Measurements from ENCODE around the gene NANP. TPM values are rescaled to one million over a fixed set of nuclear protein-coding genes. Genes with fewer than 3 reads are reported as not detected.
A peak's percentile ranks its signal among the peaks of the same experiment; 100 is the strongest.
"Not testable (repeated sequence)": the region's sequence is repeated elsewhere in the genome, so short reads cannot be mapped to it uniquely, and the experiment has no call there.

NANP gene
- total RNA-seq, 1 experiment from 2014 or later: 7.3 TPM

GRCh38 chr20:25637247-25637646 lies 13.4 kb upstream of the NANP start:
- ChIA-PET POLR2A (no interaction called here), CTCF (no interaction called here)
- Histone ChIP-seq H3K36me3 (ENCODE audit: control insufficient read depth, insufficient read depth, low read length) (peaks cover 2% of the 10 kb centered on the region; the same call in 1 of the 2 replicates), H3K9me3 (ENCODE audit: control insufficient read depth, insufficient read depth, low read depth, low read length) (peaks cover 3% of the 10 kb centered on the region; the same call in 1 of the 2 replicates), H3K4me3 (ENCODE audit: low read depth in 2 of 2, low read length in 2 of 2) (no peak overlapping the region), H3K27me3 (ENCODE audit: control insufficient read depth, insufficient read depth, low read length) (no peaks in the 10 kb centered on the region), H3K4me1 (ENCODE audit: control insufficient read depth, insufficient read depth, low read length) (no peaks in the 10 kb centered on the region), H3K27ac (ENCODE audit: low read length) (no peak overlapping the region)
- ATAC-seq (no peak), DNase-seq (ENCODE audit: low read depth, low spot score) (no peak)
- in situ Hi-C loops (cut with HindIII; ENCODE audit: low pct_unique_long_range_greater_than_20kb, low sequenced_read_pairs) (no loop called here), intact Hi-C loops (cut with micrococcal nuclease; ENCODE audit: unreplicated experiment) (no loop called here)
- TF ChIP-seq TCF7L2 (IDR thresholded peaks at IDR 0.05; ENCODE audit: low read depth, low read length) (no peak), SIN3A (IDR thresholded peaks at IDR 0.05; ENCODE audit: borderline replicate concordance, insufficient read depth, low read depth, low read length) (no peak), POLR2AphosphoS5 (IDR thresholded peaks at IDR 0.05; ENCODE audit: low read depth, low read length) (no peak), REST (IDR thresholded peaks at IDR 0.05; ENCODE audit: insufficient read depth in 1 of 2, low read depth in 2 of 2, low read length in 1 of 2) (no peak), CTCF (IDR thresholded peaks at IDR 0.05) (no peak)
- no TSS peak for BruUV-seq (replicated peaks)

GRCh38 chr20:25632940-25633790 lies 9.4 kb upstream of the NANP start:
- TF ChIP-seq SIN3A (IDR thresholded peaks at IDR 0.05; ENCODE audit: borderline replicate concordance, insufficient read depth, low read depth, low read length): no peak
- TF ChIP-seq POLR2AphosphoS5 (IDR thresholded peaks at IDR 0.05; ENCODE audit: low read depth, low read length): no peak
- TF ChIP-seq TCF7L2 (IDR thresholded peaks at IDR 0.05; ENCODE audit: low read depth, low read length): no peak
- TF ChIP-seq CTCF (IDR thresholded peaks at IDR 0.05): no peak
- TF ChIP-seq REST (IDR thresholded peaks at IDR 0.05; ENCODE audit: insufficient read depth in 1 of 2, low read depth in 2 of 2, low read length in 1 of 2): no peak
- intact Hi-C loops (cut with micrococcal nuclease; ENCODE audit: unreplicated experiment): no loop called here
- Histone ChIP-seq H3K27ac (ENCODE audit: low read length) (no peak overlapping the region), H3K27me3 (ENCODE audit: control insufficient read depth, insufficient read depth, low read length) (no peaks in the 10 kb centered on the region), H3K9me3 (ENCODE audit: control insufficient read depth, insufficient read depth, low read depth, low read length) (peaks cover 3% of the 10 kb centered on the region; the same call in 1 of the 2 replicates), H3K4me3 (ENCODE audit: low read depth in 2 of 2, low read length in 2 of 2) (no peak overlapping the region), H3K36me3 (ENCODE audit: control insufficient read depth, insufficient read depth, low read length) (no peaks in the 10 kb centered on the region), H3K4me1 (ENCODE audit: control insufficient read depth, insufficient read depth, low read length) (no peaks in the 10 kb centered on the region)
- DNase-seq (ENCODE audit: low read depth, low spot score) (no peak), ATAC-seq (peak; percentile 90)
- POLR2A ChIA-PET: no interaction called here
- CTCF ChIA-PET: no interaction called here
- in situ Hi-C loops (cut with HindIII; ENCODE audit: low pct_unique_long_range_greater_than_20kb, low sequenced_read_pairs): no loop called here
- no TSS peak for BruUV-seq (replicated peaks)

GRCh38 chr20:25630615-25631014 lies 6.8 kb upstream of the NANP start:
- H3K36me3 ChIP-seq (ENCODE audit: control insufficient read depth, insufficient read depth, low read length); H3K4me3 ChIP-seq (ENCODE audit: low read depth in 2 of 2, low read length in 2 of 2); BruUV-seq (replicated peaks); POLR2A ChIA-PET; DNase-seq (ENCODE audit: low read depth, low spot score); H3K27me3 ChIP-seq (ENCODE audit: control insufficient read depth, insufficient read depth, low read length); CTCF ChIA-PET; intact Hi-C loops (cut with micrococcal nuclease; ENCODE audit: unreplicated experiment); H3K27ac ChIP-seq (ENCODE audit: low read length); H3K9me3 ChIP-seq (ENCODE audit: control insufficient read depth, insufficient read depth, low read depth, low read length); ATAC-seq; in situ Hi-C loops (cut with HindIII; ENCODE audit: low pct_unique_long_range_greater_than_20kb, low sequenced_read_pairs); H3K4me1 ChIP-seq (ENCODE audit: control insufficient read depth, insufficient read depth, low read length): not testable (repeated sequence)

Measured in Panc1 (cell line).